ENCODE measurements around the gene PTPRN2.
"Not testable (repeated sequence)": the region's sequence is repeated elsewhere in the genome, so short reads cannot be mapped to it uniquely, and the experiment has no call there.

PTPRN2 gene

DNA sequence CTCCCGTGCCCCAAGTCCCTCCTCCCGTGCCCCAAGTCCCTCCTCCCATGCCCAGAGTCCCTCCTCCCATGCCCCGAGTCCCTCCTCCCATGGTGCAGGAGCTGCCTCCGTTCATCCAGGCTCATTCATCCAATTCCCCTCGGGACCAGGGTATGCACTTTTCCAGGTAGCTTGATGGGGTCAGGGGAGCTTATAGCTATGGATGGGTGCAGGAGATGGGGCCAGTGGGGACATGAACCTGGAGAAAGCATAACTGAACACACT, 201.3 kb downstream of the PTPRN2 start:
- no peak for TF ChIP-seq ZFX (IDR thresholded peaks at IDR 0.05; ENCODE audit: borderline replicate concordance)
- TF ChIP-seq, protein P1, sequence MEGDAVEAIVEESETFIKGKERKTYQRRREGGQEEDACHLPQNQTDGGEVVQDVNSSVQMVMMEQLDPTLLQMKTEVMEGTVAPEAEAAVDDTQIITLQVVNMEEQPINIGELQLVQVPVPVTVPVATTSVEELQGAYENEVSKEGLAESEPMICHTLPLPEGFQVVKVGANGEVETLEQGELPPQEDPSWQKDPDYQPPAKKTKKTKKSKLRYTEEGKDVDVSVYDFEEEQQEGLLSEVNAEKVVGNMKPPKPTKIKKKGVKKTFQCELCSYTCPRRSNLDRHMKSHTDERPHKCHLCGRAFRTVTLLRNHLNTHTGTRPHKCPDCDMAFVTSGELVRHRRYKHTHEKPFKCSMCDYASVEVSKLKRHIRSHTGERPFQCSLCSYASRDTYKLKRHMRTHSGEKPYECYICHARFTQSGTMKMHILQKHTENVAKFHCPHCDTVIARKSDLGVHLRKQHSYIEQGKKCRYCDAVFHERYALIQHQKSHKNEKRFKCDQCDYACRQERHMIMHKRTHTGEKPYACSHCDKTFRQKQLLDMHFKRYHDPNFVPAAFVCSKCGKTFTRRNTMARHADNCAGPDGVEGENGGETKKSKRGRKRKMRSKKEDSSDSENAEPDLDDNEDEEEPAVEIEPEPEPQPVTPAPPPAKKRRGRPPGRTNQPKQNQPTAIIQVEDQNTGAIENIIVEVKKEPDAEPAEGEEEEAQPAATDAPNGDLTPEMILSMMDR (IDR thresholded peaks at IDR 0.05) = no peak
- H3K27ac ChIP-seq = no peak overlapping the region

DNA sequence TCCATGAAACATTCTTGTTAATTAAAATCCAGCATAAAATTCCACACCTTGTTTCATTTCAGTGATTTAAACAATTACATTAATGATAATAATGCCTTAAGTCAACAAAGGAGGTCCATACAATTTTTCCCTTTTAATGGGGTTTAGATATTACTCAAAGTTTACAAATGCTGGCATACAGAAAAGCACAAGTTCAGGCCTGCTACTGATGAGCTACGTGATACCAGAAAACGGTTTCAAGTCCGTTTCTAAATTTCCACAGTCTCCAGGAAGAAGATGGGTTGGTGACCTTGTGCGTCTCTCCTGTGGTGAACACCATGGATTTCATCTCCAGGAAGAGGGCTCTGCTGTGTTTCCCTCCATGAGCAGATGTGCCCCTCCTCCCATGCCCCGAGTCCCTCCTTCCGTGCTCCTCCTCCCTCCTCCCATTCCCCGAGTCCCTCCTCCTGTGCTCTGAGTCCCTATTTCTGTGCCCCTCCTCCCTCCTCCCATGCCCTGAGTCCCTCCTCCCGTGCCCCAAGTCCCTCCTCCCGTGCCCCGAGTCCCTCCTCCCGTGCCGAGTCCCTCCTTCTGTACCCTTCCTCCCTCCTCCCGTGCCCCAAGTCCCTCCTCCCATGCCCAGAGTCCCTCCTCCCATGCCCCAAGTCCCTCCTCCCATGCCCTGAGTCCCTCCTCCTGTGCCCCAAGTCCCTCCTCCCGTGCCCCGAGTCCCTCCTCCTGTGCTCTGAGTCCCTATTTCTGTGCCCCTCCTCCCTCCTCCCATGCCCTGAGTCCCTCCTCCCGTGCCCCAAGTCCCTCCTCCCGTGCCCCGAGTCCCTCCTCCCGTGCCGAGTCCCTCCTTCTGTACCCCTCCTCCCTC, 201.9 kb downstream of the PTPRN2 start:
- H3K27ac ChIP-seq = not testable (repeated sequence)

DNA sequence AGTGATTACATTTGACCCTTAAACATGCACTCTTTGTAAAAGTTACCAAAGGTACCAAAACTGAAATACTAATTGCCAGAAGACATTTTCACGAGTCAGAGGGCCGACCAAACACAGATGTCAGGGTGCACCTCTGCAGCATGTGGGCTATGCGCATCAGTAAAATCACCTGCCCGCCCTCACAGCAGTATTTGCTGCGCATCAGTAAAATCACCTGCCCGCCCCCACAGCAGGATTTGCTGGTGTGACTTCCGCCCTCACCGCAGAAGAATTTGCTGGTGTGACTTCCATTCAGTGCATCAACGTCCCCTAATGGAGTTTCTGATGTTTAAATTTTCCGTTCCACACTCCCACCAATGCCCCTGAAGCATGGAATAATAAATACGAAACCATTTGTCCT, 202.9 kb downstream of the PTPRN2 start:
- no peak overlapping the region for H3K27ac ChIP-seq
- TF ChIP-seq, protein P1 (IDR thresholded peaks at IDR 0.05) = no peak
- no peak for TF ChIP-seq ZFX (IDR thresholded peaks at IDR 0.05; ENCODE audit: borderline replicate concordance)

DNA sequence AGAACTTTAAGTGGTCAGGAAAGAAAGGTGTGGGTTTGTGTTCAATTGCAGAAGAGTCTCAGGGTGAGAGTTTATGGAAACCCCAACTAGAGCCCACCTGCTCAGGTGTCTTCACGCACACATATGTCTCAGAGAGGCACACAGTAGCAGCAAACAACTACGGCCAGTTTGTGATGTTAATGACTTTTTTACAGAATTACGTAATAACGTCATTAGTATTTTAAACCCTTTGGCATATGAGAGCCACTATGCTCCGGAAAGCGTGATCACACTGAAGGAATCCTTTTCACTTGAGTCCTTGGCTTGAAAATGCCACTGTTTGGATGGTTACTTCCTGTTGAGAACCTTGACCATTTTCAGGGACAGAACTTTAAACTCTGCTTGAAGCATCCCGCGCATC, 204.0 kb downstream of the PTPRN2 start:
- TF ChIP-seq, protein P1 (IDR thresholded peaks at IDR 0.05) = no peak
- TF ChIP-seq ZFX (IDR thresholded peaks at IDR 0.05; ENCODE audit: borderline replicate concordance) = no peak
- no peak overlapping the region for H3K27ac ChIP-seq

DNA sequence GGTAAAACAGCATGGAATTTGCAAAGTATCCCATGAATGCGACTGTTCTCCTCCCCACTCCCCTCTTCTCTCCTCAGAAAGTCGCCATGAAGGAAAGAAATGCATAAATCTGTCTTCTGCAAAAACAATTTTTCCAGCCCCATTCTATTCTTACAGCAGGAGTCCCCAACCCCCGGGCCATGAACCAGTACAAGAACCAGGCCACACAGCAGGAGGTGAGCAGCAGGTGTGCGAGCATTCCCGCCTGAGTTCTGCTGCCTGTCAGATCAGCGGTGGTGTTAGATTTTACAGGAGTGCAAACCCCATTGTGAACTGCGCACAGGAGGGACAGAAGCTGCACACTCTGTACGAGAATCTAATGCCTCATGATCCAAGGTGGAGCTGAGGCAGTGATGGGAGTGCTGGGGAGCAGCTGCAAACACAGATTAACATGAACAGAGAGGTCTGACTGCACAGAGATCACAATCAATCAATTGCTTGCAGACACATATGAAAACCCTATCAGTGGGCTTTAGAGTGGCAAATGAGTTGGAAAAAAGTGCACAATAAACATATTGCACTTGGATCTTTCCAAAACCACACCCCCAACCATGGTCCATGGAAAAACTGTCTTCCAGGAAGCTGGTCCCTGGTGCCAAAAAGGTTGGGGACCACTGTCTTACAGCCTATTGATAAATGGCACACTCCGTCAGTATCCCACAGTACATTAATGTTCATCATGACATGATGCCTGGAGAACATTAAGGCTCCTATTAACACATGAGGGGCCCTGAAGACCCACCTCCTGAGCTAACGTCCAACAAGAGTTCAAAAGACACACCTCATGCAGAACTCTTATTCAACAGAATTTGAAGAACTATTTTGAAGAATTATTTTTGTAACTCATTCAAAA, 205.0 kb downstream of the PTPRN2 start:
- H3K27ac ChIP-seq = no peak overlapping the region
- TF ChIP-seq, protein P1 (IDR thresholded peaks at IDR 0.05) = no peak
- TF ChIP-seq ZFX (IDR thresholded peaks at IDR 0.05; ENCODE audit: borderline replicate concordance) = no peak

DNA sequence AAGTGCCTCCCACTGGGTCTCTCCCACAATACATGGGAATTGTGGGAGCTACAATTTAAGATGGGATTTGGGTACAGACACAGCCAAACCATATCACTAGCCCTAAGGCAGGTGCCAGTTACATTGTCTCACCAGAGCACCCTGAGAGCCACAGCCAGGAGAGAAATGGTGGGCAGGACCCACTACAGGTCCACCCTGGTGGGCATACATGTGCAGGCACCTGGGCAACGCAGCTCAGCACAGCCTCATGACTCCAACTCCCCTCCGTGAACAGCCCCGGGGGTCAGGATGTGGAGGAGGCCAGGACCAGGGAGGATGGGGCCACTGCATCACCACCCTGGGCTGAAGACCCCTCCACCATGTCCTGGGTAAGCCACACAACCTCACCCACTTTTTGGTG, 205.7 kb downstream of the PTPRN2 start:
- no peak overlapping the region for H3K27ac ChIP-seq
- TF ChIP-seq, protein P1 (IDR thresholded peaks at IDR 0.05) = no peak
- TF ChIP-seq ZFX (IDR thresholded peaks at IDR 0.05; ENCODE audit: borderline replicate concordance) = no peak

DNA sequence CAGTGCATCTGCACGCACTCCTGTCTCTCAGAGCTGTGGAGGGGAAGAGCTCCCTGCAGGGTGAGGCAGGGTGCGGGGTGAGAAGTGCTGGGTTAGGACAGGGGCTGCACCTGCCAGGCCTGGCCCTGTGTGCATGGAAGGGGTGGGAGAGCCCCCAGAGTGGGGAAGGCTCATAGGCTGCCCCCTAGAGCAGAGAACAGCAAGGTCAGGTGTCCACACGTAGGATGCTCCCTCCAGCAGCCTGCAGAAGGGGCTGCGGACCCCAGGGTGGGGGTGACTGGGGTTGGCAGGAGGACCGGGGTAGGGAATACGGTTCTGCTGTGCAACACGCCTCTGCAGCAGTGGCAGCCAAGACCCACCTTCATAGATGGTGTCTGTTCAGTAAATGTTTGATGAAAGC, 208.6 kb downstream of the PTPRN2 start:
- TF ChIP-seq, protein P1 (IDR thresholded peaks at IDR 0.05) = no peak
- TF ChIP-seq ZFX (IDR thresholded peaks at IDR 0.05; ENCODE audit: borderline replicate concordance) = no peak
- no peak overlapping the region for H3K27ac ChIP-seq
